BJ (cell line): ENCODE data around the gene TMEM271. TPM values are rescaled to one million over a fixed set of nuclear protein-coding genes. Genes with fewer than 3 reads are reported as not detected.

Source experiments
- CTCF ChIA-PET: fragments of 350-600 bp; formaldehyde crosslinking; extraction: SDS; loops from one replicate; lab custom pipeline; 2021; ENCODE audit warnings: antibody characterized with exemption, inconsistent platforms; lab: Yijun Ruan, JAX
- POLR2A ChIA-PET: fragments of 300-600 bp; sonication (Branson Sonifier 250); formaldehyde crosslinking; extraction: SDS; loops from one replicate; lab custom pipeline; 2021; ENCODE audit warnings: antibody characterized with exemption; lab: Charles Lee
- DNase-seq: peaks from one replicate; pipeline ENCODE4 v3.0.0-alpha.2; 2011; ENCODE audit warnings: low read depth
- H3K27me3 ChIP-seq: 2 replicates; pipeline ENCODE4 v1.6.0; 2011; ENCODE audit warnings: low read length; ENCODE audit not compliant: control insufficient read depth, insufficient read depth
- H3K36me3 ChIP-seq: 2 replicates; pipeline ENCODE4 v1.5.1; 2011; ENCODE audit warnings: low read length; ENCODE audit not compliant: control insufficient read depth, insufficient read depth
- H3K4me3 ChIP-seq: 2 replicates; pipeline ENCODE4 v1.5.1; 2011; ENCODE audit warnings: low read depth, mild to moderate bottlenecking, control low read depth, low read length
- CTCF ChIP-seq: IDR thresholded peaks from 2 replicates; pipeline ENCODE4 v1.5.1; 2011; ENCODE audit warnings: low read depth, mild to moderate bottlenecking, control low read depth, inconsistent platforms, low read length, moderate library complexity; ENCODE audit not compliant: insufficient read depth
- polyA minus RNA-seq: library from RNA; depleted of rRNA, polyadenylated mRNA; stranded (reverse); fragments of >200 nt; gene quantifications from 2 replicates; pipeline ENCODE4 v1.2.3, GENCODE V29; 2011; rRNA and poly(A)+ RNA removed
- polyA plus RNA-seq: library from polyadenylated mRNA; depleted of rRNA; stranded (reverse); fragments of >200 nt; gene quantifications from 2 replicates; pipeline ENCODE4 v1.2.3, GENCODE V29; 2011; rRNA removed

Gene TMEM271
- not detected in 2 replicates for polyA plus RNA-seq
- not detected in 2 replicates for polyA minus RNA-seq

GRCh38 chr4:576245-576821 lies at the start of gene TMEM271:
TSS of gene TMEM271 (minus strand) at chr4:576295. CDS start at chr4:576062, 233 bp downstream.
- ChIA-PET POLR2A (no interaction called here), CTCF (no interaction called here)
- Histone ChIP-seq H3K27me3 (peaks cover 33% of the 10 kb centered on the region), H3K36me3 (no peaks in the 10 kb centered on the region), H3K4me3 (no peak within 1 kb of the TSS)
- no peak for DNase-seq
- TF ChIP-seq CTCF = no peak

- ChIA-PET POLR2A (no interaction called here), CTCF (no interaction called here)
- Histone ChIP-seq H3K36me3 (no peaks in the 10 kb centered on the region), H3K27me3 (no peaks in the 10 kb centered on the region), H3K4me3 (no peak overlapping the region)
- no peak for TF ChIP-seq CTCF
- DNase-seq = no peak
Observed at GRCh38 chr4:625631-626161, 49.6 kb upstream of the TMEM271 start.

GRCh38 chr4:624705-625590 lies 48.9 kb upstream of the TMEM271 start, which contains the start of gene PDE6B:
TSS of gene PDE6B (plus strand) at chr4:625573. CDS start at chr4:625627, 54 bp downstream.
- Histone ChIP-seq H3K36me3 (no peaks in the 10 kb centered on the region), H3K27me3 (no peaks in the 10 kb centered on the region), H3K4me3 (no peak within 1 kb of the TSS)
- DNase-seq = no peak
- ChIA-PET CTCF (no interaction called here), POLR2A (no interaction called here)
- no peak for TF ChIP-seq CTCF

- no peak for TF ChIP-seq CTCF
- H3K36me3 ChIP-seq = no peaks in the 10 kb centered on the region
- ChIA-PET CTCF (no interaction called here), POLR2A (no interaction called here)
- no peak overlapping the region for H3K4me3 ChIP-seq
- no peaks in the 10 kb centered on the region for H3K27me3 ChIP-seq
- no peak for DNase-seq
Observed at GRCh38 chr4:623914-624566, 47.9 kb upstream of the TMEM271 start.
